BJ (cell line): ENCODE results near the gene NKIRAS2. TPM values are rescaled to one million over a fixed set of nuclear protein-coding genes. Genes with fewer than 3 reads are reported as not detected.

Experiments used
- CTCF ChIA-PET: fragments of 350-600 bp; formaldehyde crosslinking; extraction: SDS; loops from one replicate; lab custom pipeline; 2021; ENCODE audit warnings: antibody characterized with exemption, inconsistent platforms; lab: Yijun Ruan, JAX
- POLR2A ChIA-PET: fragments of 300-600 bp; sonication (Branson Sonifier 250); formaldehyde crosslinking; extraction: SDS; loops from one replicate; lab custom pipeline; 2021; ENCODE audit warnings: antibody characterized with exemption; lab: Charles Lee
- DNase-seq: peaks from one replicate; pipeline ENCODE4 v3.0.0-alpha.2; 2011; ENCODE audit warnings: low read depth
- H3K27me3 ChIP-seq: 2 replicates; pipeline ENCODE4 v1.6.0; 2011; ENCODE audit warnings: low read length; ENCODE audit not compliant: control insufficient read depth, insufficient read depth
- H3K36me3 ChIP-seq: 2 replicates; pipeline ENCODE4 v1.5.1; 2011; ENCODE audit warnings: low read length; ENCODE audit not compliant: control insufficient read depth, insufficient read depth
- H3K4me3 ChIP-seq: 2 replicates; pipeline ENCODE4 v1.5.1; 2011; ENCODE audit warnings: low read depth, mild to moderate bottlenecking, control low read depth, low read length
- polyA minus RNA-seq: library from RNA; depleted of rRNA, polyadenylated mRNA; stranded (reverse); fragments of >200 nt; gene quantifications from 2 replicates; pipeline ENCODE4 v1.2.3, GENCODE V29; 2011; rRNA and poly(A)+ RNA removed
- polyA plus RNA-seq: library from polyadenylated mRNA; depleted of rRNA; stranded (reverse); fragments of >200 nt; gene quantifications from 2 replicates; pipeline ENCODE4 v1.2.3, GENCODE V29; 2011; rRNA removed
- TF ChIP-seq, protein P1 (sequence below): IDR thresholded peaks from 2 replicates; pipeline ENCODE4 v1.5.1; 2011; ENCODE audit warnings: low read depth, mild to moderate bottlenecking, control low read depth, inconsistent platforms, low read length, moderate library complexity; ENCODE audit not compliant: insufficient read depth

NKIRAS2 gene
- polyA plus RNA-seq (55.9 and 81.4 TPM in 2 replicates), polyA minus RNA-seq (25.6 and 38.6 TPM in 2 replicates)

- TF ChIP-seq, protein P1, sequence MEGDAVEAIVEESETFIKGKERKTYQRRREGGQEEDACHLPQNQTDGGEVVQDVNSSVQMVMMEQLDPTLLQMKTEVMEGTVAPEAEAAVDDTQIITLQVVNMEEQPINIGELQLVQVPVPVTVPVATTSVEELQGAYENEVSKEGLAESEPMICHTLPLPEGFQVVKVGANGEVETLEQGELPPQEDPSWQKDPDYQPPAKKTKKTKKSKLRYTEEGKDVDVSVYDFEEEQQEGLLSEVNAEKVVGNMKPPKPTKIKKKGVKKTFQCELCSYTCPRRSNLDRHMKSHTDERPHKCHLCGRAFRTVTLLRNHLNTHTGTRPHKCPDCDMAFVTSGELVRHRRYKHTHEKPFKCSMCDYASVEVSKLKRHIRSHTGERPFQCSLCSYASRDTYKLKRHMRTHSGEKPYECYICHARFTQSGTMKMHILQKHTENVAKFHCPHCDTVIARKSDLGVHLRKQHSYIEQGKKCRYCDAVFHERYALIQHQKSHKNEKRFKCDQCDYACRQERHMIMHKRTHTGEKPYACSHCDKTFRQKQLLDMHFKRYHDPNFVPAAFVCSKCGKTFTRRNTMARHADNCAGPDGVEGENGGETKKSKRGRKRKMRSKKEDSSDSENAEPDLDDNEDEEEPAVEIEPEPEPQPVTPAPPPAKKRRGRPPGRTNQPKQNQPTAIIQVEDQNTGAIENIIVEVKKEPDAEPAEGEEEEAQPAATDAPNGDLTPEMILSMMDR, result peak; percentile 92
- POLR2A ChIA-PET, result no interaction called here
- no peaks in the 10 kb centered on the region for H3K27me3 ChIP-seq
- peaks cover 14% of the 10 kb centered on the region for H3K36me3 ChIP-seq
- DNase-seq, result peak; percentile 34
- CTCF ChIA-PET, result interaction anchor here (0.6 to 9.3 kb wide), 20 partner anchors 8 to 168 kb away, joined by 3 to 61 read pairs (median 4); partner anchors contain the start of genes CNP and KAT2A
- peak within 1 kb of the TSS; percentile 76 for H3K4me3 ChIP-seq
These were observed at the start of gene NKIRAS2 for GRCh38 chr17:42019509-42020404. NKIRAS2 (plus strand) TSS chr17:42020090; CDS start chr17:42021578, 1,488 bp downstream.

DNA sequence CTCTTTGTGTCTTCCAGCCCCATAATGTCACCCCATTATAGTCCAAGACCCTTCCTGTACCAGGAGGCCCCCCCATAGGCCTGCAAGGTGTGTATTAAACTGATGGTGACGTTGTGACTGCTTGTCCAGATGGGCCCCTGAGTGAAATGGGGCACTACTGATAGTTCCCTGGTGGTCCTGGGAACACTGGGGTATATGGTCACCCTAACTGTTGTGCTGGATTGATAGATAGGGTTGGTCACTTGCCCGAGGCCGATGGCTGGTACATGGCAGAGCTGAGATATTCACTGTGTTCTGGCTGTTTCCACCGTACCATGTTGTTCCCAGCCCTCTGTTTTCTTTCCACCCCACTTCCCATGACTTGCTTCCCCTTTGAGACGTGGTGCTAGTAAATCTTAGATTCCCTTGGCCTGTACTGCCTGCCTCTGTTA, 49.0 kb upstream of the NKIRAS2 start:
- Histone ChIP-seq H3K36me3 (peaks cover 46% of the 10 kb centered on the region), H3K4me3 (no peak overlapping the region), H3K27me3 (no peaks in the 10 kb centered on the region)
- TF ChIP-seq, protein P1, result no peak
- CTCF ChIA-PET, result no interaction called here
- POLR2A ChIA-PET, result no interaction called here
- no peak for DNase-seq

DNA sequence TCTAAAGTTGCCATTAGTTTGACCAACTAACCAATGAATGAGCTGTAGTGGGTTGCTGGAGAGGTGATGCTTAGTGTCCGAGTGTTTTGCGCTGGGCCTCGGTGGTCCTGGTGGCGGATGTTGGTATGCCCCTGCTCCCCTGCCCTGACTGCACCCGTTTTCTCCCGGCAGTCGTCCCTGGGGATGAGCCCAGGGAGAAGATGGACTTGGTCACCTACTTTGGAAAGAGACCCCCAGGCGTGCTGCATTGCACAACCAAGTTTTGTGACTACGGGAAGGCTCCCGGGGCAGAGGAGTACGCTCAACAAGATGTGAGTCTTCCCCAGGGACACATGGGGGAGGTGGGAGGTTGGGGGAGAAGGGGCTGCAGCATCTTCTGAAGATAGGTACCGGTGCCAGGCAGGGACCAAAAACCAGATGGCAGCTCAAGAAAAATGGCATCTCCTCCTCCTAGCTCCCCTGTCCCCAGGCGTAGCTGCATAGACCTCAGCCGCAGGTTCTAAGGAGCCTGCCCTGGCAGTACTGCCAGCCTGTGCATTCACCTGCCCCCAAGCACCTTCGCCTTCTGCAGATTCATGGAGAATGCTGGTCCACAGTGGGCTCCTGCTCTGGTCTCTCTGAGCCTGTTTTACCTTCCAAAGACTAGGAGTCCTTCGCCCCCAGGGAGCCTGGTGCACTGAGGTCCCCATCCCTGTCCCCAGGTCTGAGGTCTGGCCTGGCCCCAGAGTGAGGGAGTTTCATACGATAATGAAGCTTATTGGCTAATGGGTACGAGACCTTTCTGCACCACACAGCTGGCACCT, 48.0 kb upstream of the NKIRAS2 start:
- Histone ChIP-seq H3K4me3 (no peak overlapping the region), H3K27me3 (no peaks in the 10 kb centered on the region), H3K36me3 (peaks cover 52% of the 10 kb centered on the region)
- ChIA-PET CTCF (no interaction called here), POLR2A (no interaction called here)
- DNase-seq, result no peak
- TF ChIP-seq, protein P1, result no peak

GRCh38 chr17:41972571-41973407, 47.1 kb upstream of the NKIRAS2 start:
- POLR2A ChIA-PET, result no interaction called here
- no peak overlapping the region for H3K4me3 ChIP-seq
- H3K27me3 ChIP-seq, result no peaks in the 10 kb centered on the region
- peaks cover 56% of the 10 kb centered on the region for H3K36me3 ChIP-seq
- TF ChIP-seq, protein P1, result no peak
- CTCF ChIA-PET, result interaction anchor here (0.5 to 0.9 kb wide), 4 partner anchors 8 to 558 kb away, joined by 3 read pairs; partner anchors contain the start of gene NKIRAS2
- DNase-seq, result no peak
